NT2/D1 (cell line): ENCODE measurements around the gene IQGAP3.

ENCODE experiments used
- SUZ12 ChIP-seq: IDR thresholded peaks from 2 replicates; pipeline ENCODE4 v1.6.1; 2011; ENCODE audit not compliant: insufficient read length, insufficient read depth; ENCODE audit errors: extremely low read depth
- ZNF274 ChIP-seq: IDR thresholded peaks from 2 replicates; pipeline ENCODE4 v1.6.1; 2011; ENCODE audit warnings: mild to moderate bottlenecking, low read depth, low read length

- TF ChIP-seq ZNF274 (no peak), SUZ12 (no peak)
Measured at GRCh38 chr1:156555715-156556114, 16.6 kb downstream of the IQGAP3 start.
